ENCODE results near the gene SDHAF1. TPM values are rescaled to one million over a fixed set of nuclear protein-coding genes. Genes with fewer than 3 reads are reported as not detected.

Gene SDHAF1
- total and polyA plus RNA-seq, 2 of the 8 experiments (the other 6 are each of a cell fraction or from before 2014, with no cell fraction given), result 16.0 to 21.3 TPM

- Histone ChIP-seq H3K4me2 (ENCODE audit: insufficient read depth in 1 of 2, low read depth in 2 of 2, low read length in 2 of 2) (no peak overlapping the region), H3K27me3 (replicated peaks in 1 of 4; ENCODE audit: control insufficient read depth in 3 of 4, extremely low read depth in 1 of 4, insufficient read depth in 3 of 4, low read length in 3 of 4) (peaks cover 0 to 6% (median 5%) of the 10 kb centered on the region in 4 experiments; a peak in 4 of 7 replicates), H3K79me1 (ENCODE audit: low read depth, low read length) (peaks cover 4% of the 10 kb centered on the region), H2BK15ac (ENCODE audit: low read length) (no peak overlapping the region), H3K79me2 (ENCODE audit: control insufficient read depth in 1 of 2, insufficient read depth in 2 of 2, low read length in 2 of 2) (peaks cover 0 to 2% of the 10 kb centered on the region in 2 experiments; a peak in 2 of 4 replicates), H3K27ac (ENCODE audit: low read depth, low read length) (no peak overlapping the region), H3K9me3 (ENCODE audit: insufficient read depth in 2 of 2, low read depth in 1 of 2, low read length in 1 of 2) (no peaks in the 10 kb centered on the region; a peak in 1 of 4 replicates), H4K91ac (replicated peaks; ENCODE audit: insufficient read length, low read length) (no peak overlapping the region), H2BK5ac (ENCODE audit: low read depth, low read length) (no peak overlapping the region), H2BK12ac (ENCODE audit: low read depth, low read length) (no peak overlapping the region), H2AK5ac (ENCODE audit: low read depth, low read length) (no peak overlapping the region), H4K20me1 (replicated peaks in 1 of 2; ENCODE audit: control insufficient read depth in 1 of 2, insufficient read depth in 2 of 2, low read length in 2 of 2) (peaks cover 0 to under 1% of the 10 kb centered on the region in 2 experiments), H3K36me3 (ENCODE audit: control insufficient read depth in 2 of 4, insufficient read depth in 4 of 4, low read length in 3 of 4) (no peaks in the 10 kb centered on the region), H3K4ac (replicated peaks; ENCODE audit: insufficient read length, low read depth, low read length) (no peak overlapping the region), H4K5ac (ENCODE audit: insufficient read length, low read depth, low read length) (no peak overlapping the region), H3K18ac (ENCODE audit: extremely low read depth, low read length) (no peak overlapping the region), H3K4me1 (replicated peaks in 1 of 4; ENCODE audit: control insufficient read depth in 3 of 4, insufficient read depth in 4 of 4, low read length in 3 of 4) (peaks cover 0 to 4% (median 1%) of the 10 kb centered on the region in 4 experiments; a peak in 4 of 7 replicates), H2AFZ (ENCODE audit: low read length) (no peak overlapping the region), H3K4me3 (ENCODE audit: extremely low read depth in 1 of 4, insufficient read depth in 2 of 4, low read depth in 3 of 4, low read length in 4 of 4) (no peak overlapping the region), H2BK20ac (ENCODE audit: low read length) (no peak overlapping the region), H3K14ac (ENCODE audit: insufficient read length) (no peak overlapping the region), H3K9ac (replicated peaks in 1 of 4; ENCODE audit: extremely low read depth in 1 of 4, low read depth in 3 of 4, low read length in 3 of 4) (no peak overlapping the region), H4K8ac (ENCODE audit: extremely low read depth, insufficient read depth, low read length) (no peak overlapping the region), H2BK120ac (replicated peaks; ENCODE audit: low read depth, low read length) (no peak overlapping the region), H3K23ac (ENCODE audit: insufficient read length) (no peak overlapping the region), H3K23me2 (ENCODE audit: low read depth, low read length) (peaks cover 11% of the 10 kb centered on the region; the same call in 1 of the 2 replicates), H3K56ac (replicated peaks; ENCODE audit: insufficient read length, low read depth, low read length) (no peak overlapping the region)
- 79% methylated on average over 10 of the region's 10 CpGs; no CpG with 5 or more reads in 1 of the 2 experiments for WGBS, 2 experiments (ENCODE audit: extremely low coverage in 1 of 2, insufficient coverage in 1 of 2, insufficient read length in 1 of 2, insufficient replicate concordance in 2 of 2, low coverage in 1 of 2, low lambda C conversion rate in 2 of 2, missing lambda C conversion rate in 1 of 2)
- no peak for DNase-seq (ENCODE audit: low read depth in 1 of 2, low spot score in 2 of 2)
- POLR2A ChIA-PET (ENCODE audit: partially characterized antibody), result interaction anchor here (1.0 to 1.3 kb wide), 2 partner anchors 14 to 27 kb away, joined by 3 read pairs; no protein-coding TSS in a partner anchor
- CTCF ChIA-PET (ENCODE audit: partially characterized antibody), result interaction anchor here (0.5 to 1.6 kb wide), 5 partner anchors 12 to 63 kb away, joined by 3 read pairs; partner anchors contain the start of gene SYNE4
- FAIRE-seq, result no peak
- TF ChIP-seq TAF7 (optimal IDR thresholded peaks at IDR 0.05; ENCODE audit: borderline replicate concordance, low read depth, low read length), result no peak
- no peak for TF ChIP-seq RBBP5 (IDR thresholded peaks at IDR 0.05; ENCODE audit: borderline replicate concordance, low read depth, low read length)
- no peak for TF ChIP-seq CBX8 (IDR thresholded peaks at IDR 0.05; ENCODE audit: borderline replicate concordance, low read depth, low read length)
- no peak for TF ChIP-seq TBP (IDR thresholded peaks at IDR 0.05; ENCODE audit: low read depth, low read length)
- no peak for TF ChIP-seq SIX5 (IDR thresholded peaks at IDR 0.05; ENCODE audit: low read depth, low read length)
- TF ChIP-seq SAP30 (IDR thresholded peaks at IDR 0.05; ENCODE audit: insufficient read depth, insufficient replicate concordance, low read length), result no peak
- no peak for TF ChIP-seq EGR1 (IDR thresholded peaks at IDR 0.05; ENCODE audit: borderline replicate concordance, low read depth, low read length)
- TF ChIP-seq POU5F1 (IDR thresholded peaks at IDR 0.05; ENCODE audit: low read depth, low read length), result no peak
Observed at GRCh38 chr19:35990771-35991730, 3.9 kb upstream of the SDHAF1 start.

All from H1 (cell line).